Activated CD8-positive, alpha-beta memory T cell treated with anti-CD3 and anti-CD28 coated beads, Interleukin-2, amount 10 ng/mL, durations not matched to agents 7 days and 5 days (primary cell): ENCODE data around the gene FGA. TPM values are rescaled to one million over a fixed set of nuclear protein-coding genes. Genes with fewer than 3 reads are reported as not detected.

ENCODE experiments used
- total RNA-seq, 2 experiments: library from RNA; stranded (reverse); gene quantifications; one replicate each; pipeline ENCODE4 v1.2.3, GENCODE V29; 2021

The FGA gene
- total RNA-seq, 2 experiments from 2014 or later = not detected

Other genes with a start within 250 kb of the FGA start
- not detected for gene DCHS2, start 98.9 kb downstream of the FGA start, total RNA-seq
- gene PLRG1, start 40.3 kb downstream of the FGA start, total RNA-seq = 10 to 100 TPM; 64.0 to 91.8 TPM
- not detected for gene FGB, start 27.7 kb downstream of the FGA start, total RNA-seq
- gene FGG, start 21.9 kb upstream of the FGA start, total RNA-seq = not detected
- gene LRAT, start 153.3 kb upstream of the FGA start, total RNA-seq = not detected
- gene RBM46, start 190.5 kb upstream of the FGA start, total RNA-seq = not detected